Choroid plexus epithelial cell (primary cell): Measurements from ENCODE around the gene SPP2.

ENCODE experiments used
- DNase-seq: peaks from one replicate; pipeline ENCODE4 v3.0.0-alpha.2; 2010; ENCODE audit warnings: low read depth
- H3K4me3 ChIP-seq: 2 replicates; pipeline ENCODE4 v1.5.1; 2011; ENCODE audit warnings: low read depth, mild to moderate bottlenecking, control low read depth, low read length, moderate library complexity
- CTCF ChIP-seq: conservative IDR thresholded peaks from 2 replicates; pipeline ENCODE4 v1.5.1; 2011; ENCODE audit warnings: low read depth, mild to moderate bottlenecking, control low read depth, inconsistent platforms, low read length, moderate library complexity

SPP2 gene

GRCh38 chr2:234074751-234075517 is 24.4 kb downstream of the SPP2 start:
- TF ChIP-seq CTCF: no peak
- no peak for DNase-seq
- no peak overlapping the region for H3K4me3 ChIP-seq

DNA sequence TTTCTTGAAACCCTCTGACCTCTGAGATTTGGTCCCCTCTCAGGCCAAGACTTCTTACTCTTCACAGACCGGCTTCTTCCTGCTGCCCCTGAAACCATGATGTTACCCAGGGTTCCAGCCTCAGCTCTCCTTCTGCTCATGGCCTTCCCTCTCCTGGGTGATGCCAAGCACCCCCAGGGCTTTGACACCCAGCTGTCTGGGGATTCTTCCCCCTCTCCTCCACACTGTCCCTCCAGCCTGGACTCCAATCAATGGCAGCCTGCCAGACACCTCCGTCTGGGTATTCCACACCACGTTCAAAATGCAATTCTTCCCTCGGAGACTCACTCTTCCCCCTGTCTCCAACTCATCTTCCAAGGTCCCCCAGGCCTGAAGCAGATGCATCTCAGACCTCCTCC is 25.0 kb downstream of the SPP2 start:
- no peak for DNase-seq
- TF ChIP-seq CTCF: no peak
- H3K4me3 ChIP-seq: no peak overlapping the region

GRCh38 chr2:234075947-234076346 is 25.4 kb downstream of the SPP2 start:
- no peak overlapping the region for H3K4me3 ChIP-seq
- TF ChIP-seq CTCF: no peak
- no peak for DNase-seq

DNA sequence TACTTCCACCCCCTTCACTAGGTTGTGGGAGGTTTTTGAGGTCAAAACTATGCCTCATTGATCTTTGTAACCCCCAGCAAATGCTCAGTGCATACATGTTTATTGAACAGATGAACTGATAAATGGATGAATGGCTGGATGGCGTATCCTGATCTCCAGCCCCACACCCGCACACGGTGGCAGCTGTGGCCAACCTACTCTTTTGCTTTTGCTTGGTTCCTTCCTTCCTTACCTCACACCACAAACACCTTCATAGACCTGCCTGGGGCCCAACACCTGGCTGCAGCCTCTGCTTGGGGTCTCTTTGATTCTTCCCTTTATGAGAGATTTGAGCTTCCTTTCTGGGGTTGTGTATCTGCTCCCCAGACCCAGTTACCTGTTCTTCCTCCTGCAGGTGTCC is 25.9 kb downstream of the SPP2 start:
- no peak for DNase-seq
- no peak for TF ChIP-seq CTCF
- no peak overlapping the region for H3K4me3 ChIP-seq

GRCh38 chr2:234078129-234078528 is 27.6 kb downstream of the SPP2 start:
- no peak overlapping the region for H3K4me3 ChIP-seq
- no peak for DNase-seq
- TF ChIP-seq CTCF: no peak

GRCh38 chr2:234081970-234082822 is 31.7 kb downstream of the SPP2 start:
- H3K4me3 ChIP-seq: no peak overlapping the region
- no peak for DNase-seq
- TF ChIP-seq CTCF: no peak
